K562 (cell line): Measurements from ENCODE around the gene FLVCR2. TPM values are rescaled to one million over a fixed set of nuclear protein-coding genes. Genes with fewer than 3 reads are reported as not detected.

Source experiments
- ATAC-seq: fragments of 200-7000 bp; cut with Tn5 transposase; 3 replicates; pipeline ENCODE4 v1.9.1; 2020; ENCODE audit warnings: moderate library complexity
- BruUV-seq: library from RNA; stranded (reverse); fragments of 400-500 nt; replicated peaks from 2 replicates; lab custom pipeline; 2021; lab: Mats Ljungman, UMichigan
- CTCF ChIA-PET: fragments of 300-600 bp; formaldehyde crosslinking; extraction: SDS; loops from one replicate; lab custom pipeline; 2021; ENCODE audit warnings: low intra/inter-chr PET ratio; lab: Yijun Ruan, JAX
- POLR2A ChIA-PET: fragments of 300-600, 350-650 bp; sonication (Branson Sonifier 250); formaldehyde crosslinking; extraction: SDS; loops from one replicate; lab custom pipeline; 2021; ENCODE audit warnings: antibody characterized with exemption, inconsistent platforms; lab: Yijun Ruan, JAX
- DNase-seq, 4 experiments: peaks; one replicate each; pipeline versions ENCODE4 v3.0.0 to v3.0.0-alpha.2; 2011 to 2018; ENCODE audit warnings: low spot score in 3 of 4, mixed read lengths in 3 of 4; ENCODE audit errors: extremely low read depth in 1 of 4
- FAIRE-seq: peaks from 2 replicates; lab custom pipeline; 2011; peaks lifted over from hg19 to GRCh38; lab: Jason Lieb, UNC
- H2AFZ ChIP-seq: 2 replicates; pipeline ENCODE4 v1.6.0; 2011; ENCODE audit warnings: low read depth, low read length, control low read depth, inconsistent platforms
- H3K27ac ChIP-seq: fragments of 200-600 bp; 3 replicates; pipeline ENCODE4 v1.8.0; 2011; ENCODE audit warnings: low read depth, mild to moderate bottlenecking, control low read depth, inconsistent platforms, low read length, moderate library complexity, mixed read lengths; ENCODE audit errors: extremely low read depth
- H3K27me3 ChIP-seq, 2 experiments: fragments of 300-600 bp in 1 of 2; 2 replicates in 1 of 2; 3 replicates in 1 of 2; pipeline versions ENCODE4 v1.6.0 to v1.8.0; 2011; ENCODE audit warnings: inconsistent platforms in 2 of 2, low read length in 2 of 2, mild to moderate bottlenecking in 1 of 2, mixed read lengths in 1 of 2, moderate library complexity in 1 of 2; ENCODE audit not compliant: control insufficient read depth in 2 of 2, insufficient read depth in 2 of 2
- H3K36me3 ChIP-seq: fragments of 300-600 bp; 3 replicates; pipeline ENCODE4 v1.8.0; 2011; ENCODE audit warnings: mild to moderate bottlenecking, low read length, inconsistent platforms; ENCODE audit not compliant: control insufficient read depth, insufficient read depth
- H3K4me1 ChIP-seq, 2 experiments: fragments of 200-600 bp in 1 of 2; replicated peaks in 1 of 2; 2 replicates in 1 of 2; 3 replicates in 1 of 2; pipeline versions ENCODE4 v1.5.1 to v1.8.0; 2011; ENCODE audit warnings: inconsistent platforms in 2 of 2, low read length in 2 of 2, mild to moderate bottlenecking in 1 of 2, mixed read lengths in 1 of 2, moderate library complexity in 1 of 2; ENCODE audit not compliant: control insufficient read depth in 2 of 2, insufficient read depth in 2 of 2
- H3K4me2 ChIP-seq: 2 replicates; pipeline ENCODE4 v1.6.1; 2011; ENCODE audit warnings: low read length, control low read depth, inconsistent platforms, mixed read lengths; ENCODE audit not compliant: insufficient read depth
- H3K4me3 ChIP-seq: fragments of 200-600 bp; sonication (generic), shearing (Covaris generic); 2 replicates; pipeline ENCODE4 v1.5.1; 2016; ENCODE audit warnings: control low read depth, inconsistent platforms
- H3K79me2 ChIP-seq: fragments of 200-600 bp; 3 replicates; pipeline ENCODE4 v1.8.0; 2011; ENCODE audit warnings: low read length, inconsistent platforms; ENCODE audit not compliant: control insufficient read depth, insufficient read depth
- H3K9ac ChIP-seq, 2 experiments: 2 replicates each; pipeline versions ENCODE4 v1.6.0 to v1.6.1; 2011; ENCODE audit warnings: low read depth in 2 of 2, low read length in 2 of 2, control low read depth in 1 of 2, inconsistent platforms in 1 of 2, mild to moderate bottlenecking in 1 of 2, mixed read lengths in 1 of 2; ENCODE audit not compliant: insufficient read depth in 1 of 2
- H3K9me1 ChIP-seq: one replicate; pipeline ENCODE4 v1.6.0; 2011; ENCODE audit warnings: inconsistent platforms, mild to moderate bottlenecking, low read length, moderate library complexity; ENCODE audit not compliant: control insufficient read depth, insufficient read depth
- H3K9me3 ChIP-seq: replicated peaks from 2 replicates; pipeline ENCODE4 v1.5.1; 2011; ENCODE audit warnings: low read depth, low read length, inconsistent platforms; ENCODE audit not compliant: control insufficient read depth, insufficient read depth
- H4K20me1 ChIP-seq: replicated peaks from 2 replicates; pipeline ENCODE4 v1.6.1; 2011; ENCODE audit warnings: low read length, inconsistent platforms, mixed read lengths; ENCODE audit not compliant: control insufficient read depth, insufficient read depth
- ARID2 ChIP-seq: fragments of 450-650 bp; IDR thresholded peaks from 2 replicates; pipeline ENCODE4 v1.6.1; 2017; ENCODE audit warnings: antibody characterized with exemption, mild to moderate bottlenecking
- ETV1 ChIP-seq: fragments of 450-650 bp; conservative IDR thresholded peaks from 2 replicates; pipeline ENCODE4 v1.6.1; 2016; ENCODE audit warnings: missing genetic modification characterization, control low read depth, low read depth, missing compliant biosample characterization
- GABPB2 ChIP-seq: fragments of 250-450 bp; sonication (Bioruptor Pico); conservative IDR thresholded peaks from 2 replicates; pipeline ENCODE4 v1.5.1; 2021; ENCODE audit warnings: mild to moderate bottlenecking
- NCOA1 ChIP-seq: fragments of 450-650 bp; IDR thresholded peaks from 2 replicates; pipeline ENCODE4 v1.6.1; 2016; ENCODE audit warnings: low read depth
- NCOR1 ChIP-seq: fragments of 450-650 bp; IDR thresholded peaks from 2 replicates; pipeline ENCODE4 v1.6.1; 2016; ENCODE audit warnings: mild to moderate bottlenecking, moderate library complexity
- SREBF2 ChIP-seq: sonication (generic); formaldehyde crosslinking; IDR thresholded peaks from 2 replicates; pipeline ENCODE4 v1.4.0; 2020; ENCODE audit warnings: mild to moderate bottlenecking, missing genetic modification reagents
- ZKSCAN8 ChIP-seq: fragments of 200-800 bp; sonication (Bioruptor generic); IDR thresholded peaks from 2 replicates; pipeline ENCODE4 v1.6.1; 2016; ENCODE audit warnings: missing genetic modification characterization, missing compliant biosample characterization
- ZNF586 ChIP-seq: fragments of 450-650 bp; formaldehyde crosslinking; conservative IDR thresholded peaks from 2 replicates; pipeline ENCODE4 v1.4.0; 2020; ENCODE audit warnings: mild to moderate bottlenecking, moderate library complexity
- WGBS: fragments of 100-300 bp; shearing (Covaris generic); methylation state at CpG from one replicate; pipeline ENCODE4 v1.1.6; 2016; ENCODE audit warnings: low coverage, mixed read lengths; ENCODE audit not compliant: insufficient coverage; ENCODE audit errors: missing lambda C conversion rate; 5-methylcytosine and 5-hydroxymethylcytosine counted together
- in situ Hi-C: fragments of 300-500 bp; cut with MboI; formaldehyde crosslinking; loops from 4 replicates; pipeline ENCODE4 v1.15.0; 2018; ENCODE audit warnings: inconsistent platforms, mixed read lengths
- intact Hi-C: fragments of 100-400 bp; cut with micrococcal nuclease; formaldehyde crosslinking; loops from 2 replicates; pipeline ENCODE4 v1.14.2; 2022
- polyA plus RNA-seq, 8 experiments: library from polyadenylated mRNA; depleted of rRNA in 4 of 8; stranded (reverse) in 5 of 8; unstranded in 3 of 8; fragments of >200 nt; fragmentation: Nextera tagmentation in 2 of 8; fragmentation: Illumina TruSeq in 1 of 8; extraction: Ambion mirVana in 2 of 8; extraction: Trizol in 1 of 8; gene quantifications; 2 replicates each; pipeline versions ENCODE4 v1.2.1 to v1.2.3, GENCODE V29; 2011 to 2014; ENCODE audit warnings: inconsistent platforms in 1 of 8, missing spikeins in 1 of 8
- total RNA-seq, 7 experiments: library from RNA; depleted of rRNA in 6 of 7; stranded (reverse); fragments of >200 nt in 6 of 7; fragmentation: Illumina TruSeq in 2 of 7; extraction: Trizol in 2 of 7; gene quantifications; 2 replicates each; pipeline versions ENCODE4 v1.2.1 to v1.2.3, GENCODE V29; 2011 to 2021; ENCODE audit warnings: low replicate concordance in 1 of 7
- TF ChIP-seq, protein P1 (sequence below): conservative IDR thresholded peaks from 2 replicates; pipeline ENCODE4 v1.6.1; 2011; ENCODE audit warnings: low read depth, mild to moderate bottlenecking, low read length; ENCODE audit not compliant: control insufficient read depth
- TF ChIP-seq, protein P2 (sequence below): fragments of 250-450 bp; sonication (Bioruptor Pico); IDR thresholded peaks from 2 replicates; pipeline ENCODE4 v1.4.0; 2020; ENCODE audit warnings: mild to moderate bottlenecking
- TF ChIP-seq, protein P3 (sequence below): fragments of 250-450 bp; sonication (Bioruptor Pico); IDR thresholded peaks from 2 replicates; pipeline ENCODE4 v1.5.0; 2021

The FLVCR2 gene
- total and polyA plus RNA-seq, 9 of the 15 experiments (the other 6 are each of a cell fraction or from before 2014, with no cell fraction given), result 1.5 TPM; not detected in 8

DNA sequence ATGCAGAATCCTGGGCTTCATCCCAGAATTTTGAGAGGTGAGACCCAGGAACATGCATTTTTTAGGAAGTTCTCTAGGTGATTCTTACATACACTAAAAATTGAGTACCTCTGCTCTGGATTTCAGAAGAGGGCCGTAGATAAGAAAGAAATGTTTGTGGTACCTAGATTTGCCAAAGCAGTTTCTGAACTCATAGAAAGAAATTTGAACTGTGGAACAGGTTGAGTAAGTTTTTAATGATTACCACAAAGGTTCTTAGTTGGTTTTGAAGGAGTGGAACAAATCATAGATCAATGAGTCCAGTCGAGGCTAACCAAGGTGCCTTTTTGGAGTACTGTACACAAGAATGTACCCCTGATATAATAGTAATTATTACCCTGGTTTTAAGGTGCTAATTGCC, 107.5 kb downstream of the FLVCR2 start:
- no peak overlapping the region for H2AFZ ChIP-seq
- BruUV-seq, result no TSS peak
- H4K20me1 ChIP-seq, result no peaks in the 10 kb centered on the region
- peaks cover 17% of the 10 kb centered on the region; the same call in 1 of the 3 replicates for H3K36me3 ChIP-seq
- WGBS, result 66% methylated on average over 2 of the region's 2 CpGs
- no peaks in the 10 kb centered on the region for H3K9me1 ChIP-seq
- H3K27ac ChIP-seq, result no peak overlapping the region
- CTCF ChIA-PET, result no interaction called here
- no peak for FAIRE-seq
- no peak overlapping the region for H3K4me2 ChIP-seq
- intact Hi-C loops, result no loop called here
- no peaks in the 10 kb centered on the region for H3K4me1 ChIP-seq
- H3K9ac ChIP-seq, result no peak overlapping the region
- H3K9me3 ChIP-seq, result no peaks in the 10 kb centered on the region
- POLR2A ChIA-PET, result interaction anchor here (0.9 kb wide), 1 partner anchor 14 kb away, joined by 3 read pairs; no protein-coding TSS in a partner anchor
- no peaks in the 10 kb centered on the region for H3K79me2 ChIP-seq
- TF ChIP-seq, protein P1, sequence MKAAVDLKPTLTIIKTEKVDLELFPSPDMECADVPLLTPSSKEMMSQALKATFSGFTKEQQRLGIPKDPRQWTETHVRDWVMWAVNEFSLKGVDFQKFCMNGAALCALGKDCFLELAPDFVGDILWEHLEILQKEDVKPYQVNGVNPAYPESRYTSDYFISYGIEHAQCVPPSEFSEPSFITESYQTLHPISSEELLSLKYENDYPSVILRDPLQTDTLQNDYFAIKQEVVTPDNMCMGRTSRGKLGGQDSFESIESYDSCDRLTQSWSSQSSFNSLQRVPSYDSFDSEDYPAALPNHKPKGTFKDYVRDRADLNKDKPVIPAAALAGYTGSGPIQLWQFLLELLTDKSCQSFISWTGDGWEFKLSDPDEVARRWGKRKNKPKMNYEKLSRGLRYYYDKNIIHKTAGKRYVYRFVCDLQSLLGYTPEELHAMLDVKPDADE, result no peak
- TF ChIP-seq SREBF2 (CRISPR knock-in tag) (no peak), NCOA1 (no peak), NCOR1 (no peak), ZNF586 (CRISPR knock-in tag) (no peak), ARID2 (no peak), GABPB2 (CRISPR knock-in tag) (no peak), ETV1 (tag) (no peak), ZKSCAN8 (CRISPR knock-in tag) (no peak)
- TF ChIP-seq, protein P2, sequence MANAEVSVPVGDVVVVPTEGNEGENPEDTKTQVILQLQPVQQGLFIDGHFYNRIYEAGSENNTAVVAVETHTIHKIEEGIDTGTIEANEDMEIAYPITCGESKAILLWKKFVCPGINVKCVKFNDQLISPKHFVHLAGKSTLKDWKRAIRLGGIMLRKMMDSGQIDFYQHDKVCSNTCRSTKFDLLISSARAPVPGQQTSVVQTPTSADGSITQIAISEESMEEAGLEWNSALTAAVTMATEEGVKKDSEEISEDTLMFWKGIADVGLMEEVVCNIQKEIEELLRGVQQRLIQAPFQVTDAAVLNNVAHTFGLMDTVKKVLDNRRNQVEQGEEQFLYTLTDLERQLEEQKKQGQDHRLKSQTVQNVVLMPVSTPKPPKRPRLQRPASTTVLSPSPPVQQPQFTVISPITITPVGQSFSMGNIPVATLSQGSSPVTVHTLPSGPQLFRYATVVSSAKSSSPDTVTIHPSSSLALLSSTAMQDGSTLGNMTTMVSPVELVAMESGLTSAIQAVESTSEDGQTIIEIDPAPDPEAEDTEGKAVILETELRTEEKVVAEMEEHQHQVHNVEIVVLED (CRISPR knock-in tag), result no peak
- TF ChIP-seq, protein P3, sequence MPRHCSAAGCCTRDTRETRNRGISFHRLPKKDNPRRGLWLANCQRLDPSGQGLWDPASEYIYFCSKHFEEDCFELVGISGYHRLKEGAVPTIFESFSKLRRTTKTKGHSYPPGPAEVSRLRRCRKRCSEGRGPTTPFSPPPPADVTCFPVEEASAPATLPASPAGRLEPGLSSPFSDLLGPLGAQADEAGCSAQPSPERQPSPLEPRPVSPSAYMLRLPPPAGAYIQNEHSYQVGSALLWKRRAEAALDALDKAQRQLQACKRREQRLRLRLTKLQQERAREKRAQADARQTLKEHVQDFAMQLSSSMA (CRISPR knock-in tag), result no peak
- H3K4me3 ChIP-seq, result no peak overlapping the region
- ATAC-seq, result no peak
- in situ Hi-C loops, result no loop called here
- no peak for DNase-seq
- no peaks in the 10 kb centered on the region for H3K27me3 ChIP-seq
